Articular chondrocyte of knee joint (primary cell): ENCODE data around the gene EPSTI1. TPM values are rescaled to one million over a fixed set of nuclear protein-coding genes. Genes with fewer than 3 reads are reported as not detected.

Experiments used
- total RNA-seq: library from RNA; depleted of rRNA; stranded (reverse); fragments of >200 nt; gene quantifications from 2 replicates; pipeline ENCODE4 v1.2.3, GENCODE V29; 2012

EPSTI1 gene, protein sequence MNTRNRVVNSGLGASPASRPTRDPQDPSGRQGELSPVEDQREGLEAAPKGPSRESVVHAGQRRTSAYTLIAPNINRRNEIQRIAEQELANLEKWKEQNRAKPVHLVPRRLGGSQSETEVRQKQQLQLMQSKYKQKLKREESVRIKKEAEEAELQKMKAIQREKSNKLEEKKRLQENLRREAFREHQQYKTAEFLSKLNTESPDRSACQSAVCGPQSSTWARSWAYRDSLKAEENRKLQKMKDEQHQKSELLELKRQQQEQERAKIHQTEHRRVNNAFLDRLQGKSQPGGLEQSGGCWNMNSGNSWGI
- 14.6 and 18.1 TPM in 2 replicates for total RNA-seq

DNA sequence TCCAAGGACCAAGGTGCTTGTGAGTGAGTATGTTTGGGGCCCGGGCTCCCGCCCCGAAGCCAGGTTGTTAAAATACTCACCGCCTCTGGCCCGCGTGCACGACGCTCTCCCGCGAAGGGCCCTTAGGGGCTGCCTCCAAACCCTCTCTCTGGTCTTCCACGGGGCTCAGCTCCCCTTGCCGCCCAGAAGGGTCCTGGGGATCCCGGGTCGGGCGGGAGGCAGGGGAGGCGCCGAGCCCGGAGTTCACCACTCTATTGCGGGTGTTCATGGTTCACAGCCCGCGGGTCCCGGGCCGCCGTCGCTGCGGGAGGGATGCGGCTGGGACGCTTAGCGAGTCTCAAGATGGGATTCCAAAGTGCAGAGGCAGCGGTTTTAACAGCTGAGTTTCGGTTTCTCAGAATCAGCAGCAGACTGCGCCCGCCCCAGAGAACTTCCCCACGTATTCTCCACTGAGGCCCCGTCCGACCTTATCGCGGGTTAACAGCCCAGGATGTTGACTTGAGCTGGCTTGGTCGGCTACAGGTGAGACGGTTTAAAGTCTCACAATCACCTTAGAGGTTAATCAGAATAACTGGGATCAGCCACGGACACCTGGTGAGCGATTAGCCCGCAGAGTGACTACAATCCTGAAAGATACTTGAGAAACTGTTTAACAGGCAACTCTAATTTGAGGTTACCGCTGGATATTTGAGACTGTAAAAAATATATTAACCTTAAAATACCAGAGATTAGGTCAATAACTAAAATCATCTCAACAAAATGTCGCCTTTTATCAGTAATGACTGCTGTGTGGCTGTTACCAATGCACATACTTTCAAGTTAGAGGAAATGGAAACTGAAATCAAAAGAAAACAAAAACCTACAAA lies at the start of gene EPSTI1:
EPSTI1 (minus strand) TSS at position 344 of the 866 bp plus-strand sequence; CDS start at position 268, 76 bp downstream.

DNA sequence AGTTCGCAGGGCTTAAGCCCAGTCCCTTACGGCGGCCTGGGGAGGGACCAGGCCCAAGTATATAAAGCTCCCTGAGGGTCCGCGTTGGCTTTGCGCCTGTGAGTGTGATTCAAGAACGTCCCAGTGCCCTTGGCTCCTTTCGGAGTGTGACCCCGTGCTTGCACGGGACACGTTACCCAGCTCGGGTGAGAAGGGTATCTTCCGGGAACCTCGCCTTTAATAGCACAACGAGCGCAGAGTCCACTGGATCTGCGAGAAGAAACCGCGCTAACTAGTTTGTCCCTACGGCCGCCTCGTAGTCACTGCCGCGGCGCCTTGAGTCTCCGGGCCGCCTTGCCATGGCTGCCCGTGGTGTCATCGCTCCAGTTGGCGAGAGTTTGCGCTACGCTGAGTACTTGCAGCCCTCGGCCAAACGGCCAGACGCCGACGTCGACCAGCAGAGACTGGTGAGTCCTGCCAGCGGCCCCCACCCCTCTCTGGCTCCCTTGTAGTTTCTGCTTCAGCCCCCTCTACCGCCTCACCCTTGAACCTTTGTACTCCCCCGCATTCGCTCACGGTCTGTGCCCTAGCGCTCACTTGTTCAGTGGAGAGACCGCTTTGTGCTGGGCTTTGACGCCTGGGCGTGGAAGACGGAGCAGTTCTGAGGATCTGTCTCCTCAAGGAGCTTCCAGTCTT lies 31.4 kb upstream of the EPSTI1 start, which contains the start of gene DNAJC15:
DNAJC15 (plus strand) TSS at position 298 of the 675 bp plus-strand sequence; CDS start at position 339, 41 bp downstream.

Other genes with a start within 250 kb of the EPSTI1 start
- gene FAM216B, start 210.7 kb downstream of the EPSTI1 start, total RNA-seq, result not detected in 2 replicates
- 15.2 and 25.7 TPM in 2 replicates for gene DNAJC15, start 31.3 kb upstream of the EPSTI1 start, total RNA-seq